ENCODE data around the gene RANBP1.

- TF ChIP-seq, protein P1, sequence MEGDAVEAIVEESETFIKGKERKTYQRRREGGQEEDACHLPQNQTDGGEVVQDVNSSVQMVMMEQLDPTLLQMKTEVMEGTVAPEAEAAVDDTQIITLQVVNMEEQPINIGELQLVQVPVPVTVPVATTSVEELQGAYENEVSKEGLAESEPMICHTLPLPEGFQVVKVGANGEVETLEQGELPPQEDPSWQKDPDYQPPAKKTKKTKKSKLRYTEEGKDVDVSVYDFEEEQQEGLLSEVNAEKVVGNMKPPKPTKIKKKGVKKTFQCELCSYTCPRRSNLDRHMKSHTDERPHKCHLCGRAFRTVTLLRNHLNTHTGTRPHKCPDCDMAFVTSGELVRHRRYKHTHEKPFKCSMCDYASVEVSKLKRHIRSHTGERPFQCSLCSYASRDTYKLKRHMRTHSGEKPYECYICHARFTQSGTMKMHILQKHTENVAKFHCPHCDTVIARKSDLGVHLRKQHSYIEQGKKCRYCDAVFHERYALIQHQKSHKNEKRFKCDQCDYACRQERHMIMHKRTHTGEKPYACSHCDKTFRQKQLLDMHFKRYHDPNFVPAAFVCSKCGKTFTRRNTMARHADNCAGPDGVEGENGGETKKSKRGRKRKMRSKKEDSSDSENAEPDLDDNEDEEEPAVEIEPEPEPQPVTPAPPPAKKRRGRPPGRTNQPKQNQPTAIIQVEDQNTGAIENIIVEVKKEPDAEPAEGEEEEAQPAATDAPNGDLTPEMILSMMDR (conservative IDR thresholded peaks at IDR 0.05; ENCODE audit: low read length), result no peak
- no peak for TF ChIP-seq EZH2phosphoT487 (IDR thresholded peaks at IDR 0.05; ENCODE audit: borderline replicate concordance, low read depth, low read length)
Observed at GRCh38 chr22:20160041-20160440, 44.1 kb downstream of the RANBP1 start.

All from OCI-LY7 (cell line).